ENCODE measurements around the gene NTNG2. TPM values are rescaled to one million over a fixed set of nuclear protein-coding genes. Genes with fewer than 3 reads are reported as not detected.

The NTNG2 gene
- polyA plus RNA-seq, 1 experiment = 0.74 TPM

GRCh38 chr9:132146575-132146974 lies 15.3 kb upstream of the NTNG2 start:
- POLR2A ChIA-PET = no interaction called here
- TF ChIP-seq CTCF (IDR thresholded peaks at IDR 0.05; ENCODE audit: insufficient read depth, low read depth, low read length) = no peak
- CTCF ChIA-PET = interaction anchor here (0.7 kb wide), 1 partner anchor 22 kb away, joined by 4 read pairs; no protein-coding TSS in a partner anchor
- DNase-seq (ENCODE audit: low read depth) = no peak
- Histone ChIP-seq H3K4me3 (ENCODE audit: low read depth, low read length) (no peak overlapping the region), H3K27me3 (ENCODE audit: control insufficient read depth, insufficient read depth, low read length) (peaks cover 23% of the 10 kb centered on the region), H3K36me3 (ENCODE audit: control insufficient read depth, insufficient read depth, low read length) (no peaks in the 10 kb centered on the region)

- no peak for DNase-seq (ENCODE audit: low read depth)
- ChIA-PET CTCF (no interaction called here), POLR2A (no interaction called here)
- H3K27me3 ChIP-seq (ENCODE audit: control insufficient read depth, insufficient read depth, low read length) = peaks cover 17% of the 10 kb centered on the region
- H3K4me3 ChIP-seq (ENCODE audit: low read depth, low read length) = no peak overlapping the region
- no peak for TF ChIP-seq CTCF (IDR thresholded peaks at IDR 0.05; ENCODE audit: insufficient read depth, low read depth, low read length)
- H3K36me3 ChIP-seq (ENCODE audit: control insufficient read depth, insufficient read depth, low read length) = no peaks in the 10 kb centered on the region
Observed at GRCh38 chr9:132147331-132147730, 14.5 kb upstream of the NTNG2 start.

GRCh38 chr9:132147839-132148238 lies 14.0 kb upstream of the NTNG2 start:
- H3K27me3 ChIP-seq (ENCODE audit: control insufficient read depth, insufficient read depth, low read length) = peaks cover 15% of the 10 kb centered on the region
- no peaks in the 10 kb centered on the region for H3K36me3 ChIP-seq (ENCODE audit: control insufficient read depth, insufficient read depth, low read length)
- no peak overlapping the region for H3K4me3 ChIP-seq (ENCODE audit: low read depth, low read length)
- DNase-seq (ENCODE audit: low read depth) = no peak
- TF ChIP-seq CTCF (IDR thresholded peaks at IDR 0.05; ENCODE audit: insufficient read depth, low read depth, low read length) = no peak
- CTCF ChIA-PET = interaction anchor here (0.7 kb wide), 1 partner anchor 22 kb away, joined by 3 read pairs; no protein-coding TSS in a partner anchor
- POLR2A ChIA-PET = no interaction called here

GRCh38 chr9:132150256-132150655 lies 11.6 kb upstream of the NTNG2 start:
- Histone ChIP-seq H3K36me3 (ENCODE audit: control insufficient read depth, insufficient read depth, low read length) (no peaks in the 10 kb centered on the region), H3K27me3 (ENCODE audit: control insufficient read depth, insufficient read depth, low read length) (peaks cover 23% of the 10 kb centered on the region), H3K4me3 (ENCODE audit: low read depth, low read length) (no peak overlapping the region)
- ChIA-PET CTCF (no interaction called here), POLR2A (no interaction called here)
- no peak for TF ChIP-seq CTCF (IDR thresholded peaks at IDR 0.05; ENCODE audit: insufficient read depth, low read depth, low read length)
- no peak for DNase-seq (ENCODE audit: low read depth)

- H3K36me3 ChIP-seq (ENCODE audit: control insufficient read depth, insufficient read depth, low read length) = no peaks in the 10 kb centered on the region
- ChIA-PET POLR2A (no interaction called here), CTCF (no interaction called here)
- no peak for TF ChIP-seq CTCF (IDR thresholded peaks at IDR 0.05; ENCODE audit: insufficient read depth, low read depth, low read length)
- DNase-seq (ENCODE audit: low read depth) = no peak
- peaks cover 30% of the 10 kb centered on the region for H3K27me3 ChIP-seq (ENCODE audit: control insufficient read depth, insufficient read depth, low read length)
- no peak overlapping the region for H3K4me3 ChIP-seq (ENCODE audit: low read depth, low read length)
Observed at GRCh38 chr9:132151118-132151517, 10.7 kb upstream of the NTNG2 start.
